Liver (tissue), 3 donors: ENCODE measurements around the gene PDE4D.

Experiments used
- ATF3 ChIP-seq: IDR thresholded peaks from 2 replicates; pipeline ENCODE4 v1.6.1; 2016; ENCODE audit warnings: antibody characterized with exemption
- CTCF ChIP-seq: fragments of 150-350 bp; IDR thresholded peaks from 2 replicates; pipeline ENCODE4 v1.5.1; 2017; ENCODE audit warnings: improper control_type of control experiment, low read depth, low read length; ENCODE audit not compliant: missing input control
- GABPA ChIP-seq, 2 donors: IDR thresholded peaks in 1 of 2; conservative IDR thresholded peaks in 1 of 2; 2 replicates each; pipeline ENCODE4 v1.6.1; 2016; ENCODE audit warnings: antibody characterized with exemption in 2 of 2, mild to moderate bottlenecking in 1 of 2, moderate library complexity in 1 of 2
- HNF4G ChIP-seq: IDR thresholded peaks from 2 replicates; pipeline ENCODE4 v1.6.1; 2016; ENCODE audit warnings: antibody characterized with exemption
- JUND ChIP-seq, 2 donors: IDR thresholded peaks; 2 replicates each; pipeline ENCODE4 v1.6.1; 2016; ENCODE audit warnings: antibody characterized with exemption in 2 of 2
- NR2F2 ChIP-seq: IDR thresholded peaks from 2 replicates; pipeline ENCODE4 v1.6.1; 2016; ENCODE audit warnings: antibody characterized with exemption
- TAF1 ChIP-seq: conservative IDR thresholded peaks from 2 replicates; pipeline ENCODE4 v1.6.1; 2016; ENCODE audit warnings: antibody characterized with exemption, mild to moderate bottlenecking
- YY1 ChIP-seq: IDR thresholded peaks from 2 replicates; pipeline ENCODE4 v1.6.1; 2016; ENCODE audit warnings: antibody characterized with exemption, mild to moderate bottlenecking
- TF ChIP-seq, protein P1 (sequence below): IDR thresholded peaks from 2 replicates; pipeline ENCODE4 v1.6.1; 2016; ENCODE audit warnings: antibody characterized with exemption, mild to moderate bottlenecking
- TF ChIP-seq, protein P2 (sequence below): IDR thresholded peaks from 2 replicates; pipeline ENCODE4 v1.6.1; 2016; ENCODE audit warnings: antibody characterized with exemption
- donor health status: healthy.
- donor health status: healthy.

GRCh38 chr5:59067956-59068656 lies 825.4 kb downstream of the PDE4D start:
- no peak for TF ChIP-seq CTCF
- TF ChIP-seq TAF1 = no peak
- TF ChIP-seq, protein P1, sequence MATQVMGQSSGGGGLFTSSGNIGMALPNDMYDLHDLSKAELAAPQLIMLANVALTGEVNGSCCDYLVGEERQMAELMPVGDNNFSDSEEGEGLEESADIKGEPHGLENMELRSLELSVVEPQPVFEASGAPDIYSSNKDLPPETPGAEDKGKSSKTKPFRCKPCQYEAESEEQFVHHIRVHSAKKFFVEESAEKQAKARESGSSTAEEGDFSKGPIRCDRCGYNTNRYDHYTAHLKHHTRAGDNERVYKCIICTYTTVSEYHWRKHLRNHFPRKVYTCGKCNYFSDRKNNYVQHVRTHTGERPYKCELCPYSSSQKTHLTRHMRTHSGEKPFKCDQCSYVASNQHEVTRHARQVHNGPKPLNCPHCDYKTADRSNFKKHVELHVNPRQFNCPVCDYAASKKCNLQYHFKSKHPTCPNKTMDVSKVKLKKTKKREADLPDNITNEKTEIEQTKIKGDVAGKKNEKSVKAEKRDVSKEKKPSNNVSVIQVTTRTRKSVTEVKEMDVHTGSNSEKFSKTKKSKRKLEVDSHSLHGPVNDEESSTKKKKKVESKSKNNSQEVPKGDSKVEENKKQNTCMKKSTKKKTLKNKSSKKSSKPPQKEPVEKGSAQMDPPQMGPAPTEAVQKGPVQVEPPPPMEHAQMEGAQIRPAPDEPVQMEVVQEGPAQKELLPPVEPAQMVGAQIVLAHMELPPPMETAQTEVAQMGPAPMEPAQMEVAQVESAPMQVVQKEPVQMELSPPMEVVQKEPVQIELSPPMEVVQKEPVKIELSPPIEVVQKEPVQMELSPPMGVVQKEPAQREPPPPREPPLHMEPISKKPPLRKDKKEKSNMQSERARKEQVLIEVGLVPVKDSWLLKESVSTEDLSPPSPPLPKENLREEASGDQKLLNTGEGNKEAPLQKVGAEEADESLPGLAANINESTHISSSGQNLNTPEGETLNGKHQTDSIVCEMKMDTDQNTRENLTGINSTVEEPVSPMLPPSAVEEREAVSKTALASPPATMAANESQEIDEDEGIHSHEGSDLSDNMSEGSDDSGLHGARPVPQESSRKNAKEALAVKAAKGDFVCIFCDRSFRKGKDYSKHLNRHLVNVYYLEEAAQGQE = no peak
- no peak for TF ChIP-seq GABPA (IDR thresholded peaks at IDR 0.05 in 1 of 2, conservative IDR thresholded peaks at IDR 0.05 in 1 of 2)
- TF ChIP-seq ATF3 = no peak
- no peak for TF ChIP-seq YY1
- TF ChIP-seq JUND (IDR thresholded peaks at IDR 0.05) = no peak
- TF ChIP-seq NR2F2 = no peak
- TF ChIP-seq, protein P2, sequence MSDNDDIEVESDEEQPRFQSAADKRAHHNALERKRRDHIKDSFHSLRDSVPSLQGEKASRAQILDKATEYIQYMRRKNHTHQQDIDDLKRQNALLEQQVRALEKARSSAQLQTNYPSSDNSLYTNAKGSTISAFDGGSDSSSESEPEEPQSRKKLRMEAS = no peak
- TF ChIP-seq HNF4G = no peak
